Purkinje cell (primary cell): ENCODE data around the gene TAF10. TPM values are rescaled to one million over a fixed set of nuclear protein-coding genes. Genes with fewer than 3 reads are reported as not detected.

Experiments
- polyA plus RNA-seq: library from polyadenylated mRNA; unstranded; fragments of >200 nt; fragmentation: Nextera tagmentation; gene quantifications from 2 replicates; pipeline ENCODE4 v1.2.1, GENCODE V29; 2014

The TAF10 gene
- polyA plus RNA-seq, result 46.1 and 88.1 TPM in 2 replicates

GRCh38 chr11:6612213-6613041 is at the start of gene TAF10:
TAF10 (minus strand) TSS chr11:6612216; CDS start chr11:6612189, 27 bp downstream.

GRCh38 chr11:6655790-6656583 is 44.0 kb upstream of the TAF10 start, which contains the start of gene DCHS1:
DCHS1 (minus strand) TSS chr11:6655809; CDS start chr11:6641613, 14,196 bp downstream.

GRCh38 chr11:6619004-6619745 is 7.2 kb upstream of the TAF10 start, which contains the start of gene TPP1:
TPP1 (minus strand) TSS chr11:6619422; CDS start chr11:6619400, 22 bp downstream.

GRCh38 chr11:6603287-6604080 is 8.5 kb downstream of the TAF10 start, which contains the start of the genes ILK and RRP8:
ILK (plus strand) TSS chr11:6603774; CDS start chr11:6604272, 498 bp downstream.
RRP8 (minus strand) TSS chr11:6603616; CDS start chr11:6603502, 114 bp downstream.

Other genes with a start within 250 kb of the TAF10 start
- gene SMPD1, start 221.7 kb downstream of the TAF10 start, polyA plus RNA-seq, result 49.1 and 56.6 TPM in 2 replicates
- 52.5 and 67.7 TPM in 2 replicates for gene APBB1, start 193.1 kb downstream of the TAF10 start, polyA plus RNA-seq
- not detected in 2 replicates for gene HPX, start 171.2 kb downstream of the TAF10 start, polyA plus RNA-seq
- 5.8 and 8.1 TPM in 2 replicates for gene TRIM3, start 138.3 kb downstream of the TAF10 start, polyA plus RNA-seq
- 9.2 and 18.9 TPM in 2 replicates for gene ARFIP2, start 130.9 kb downstream of the TAF10 start, polyA plus RNA-seq
- gene TIMM10B, start 130.7 kb downstream of the TAF10 start, polyA plus RNA-seq, result 33.8 and 37.8 TPM in 2 replicates
- gene DNHD1, start 114.9 kb downstream of the TAF10 start, polyA plus RNA-seq, result 0.52 TPM in 1 of 2 replicates, not detected in the other
- 2.5 and 10.6 TPM in 2 replicates for gene RRP8, start 8.6 kb downstream of the TAF10 start, polyA plus RNA-seq
- 25.7 and 26.9 TPM in 2 replicates for gene ILK, start 8.4 kb downstream of the TAF10 start, polyA plus RNA-seq
- gene TPP1, start 7.2 kb upstream of the TAF10 start, polyA plus RNA-seq, result 32.0 and 39.2 TPM in 2 replicates
- gene DCHS1, start 43.6 kb upstream of the TAF10 start, polyA plus RNA-seq, result 0.12 and 0.34 TPM in 2 replicates
- gene MRPL17, start 71.1 kb upstream of the TAF10 start, polyA plus RNA-seq, result 42.3 and 43.2 TPM in 2 replicates
- gene OR2AG2, start 159.8 kb upstream of the TAF10 start, polyA plus RNA-seq, result 0.07 and 3.3 TPM in 2 replicates
- gene OR2AG1, start 170.8 kb upstream of the TAF10 start, polyA plus RNA-seq, result 0.15 and 0.17 TPM in 2 replicates
- gene OR6A2, start 187.5 kb upstream of the TAF10 start, polyA plus RNA-seq, result not detected in 2 replicates
- not detected in 2 replicates for gene OR10A5, start 233.5 kb upstream of the TAF10 start, polyA plus RNA-seq